GM19351 (cell line): ENCODE data around the gene CACNG7.
A peak's percentile ranks its signal among the peaks of the same experiment; 100 is the strongest.

ENCODE experiments used
- ATAC-seq: cut with Tn5 transposase; IDR thresholded peaks from one replicate; pipeline ENCODE4 v1.9.1; 2021; ENCODE audit warnings: mild to moderate bottlenecking, moderate library complexity; ENCODE audit not compliant: unreplicated experiment

The CACNG7 gene

DNA sequence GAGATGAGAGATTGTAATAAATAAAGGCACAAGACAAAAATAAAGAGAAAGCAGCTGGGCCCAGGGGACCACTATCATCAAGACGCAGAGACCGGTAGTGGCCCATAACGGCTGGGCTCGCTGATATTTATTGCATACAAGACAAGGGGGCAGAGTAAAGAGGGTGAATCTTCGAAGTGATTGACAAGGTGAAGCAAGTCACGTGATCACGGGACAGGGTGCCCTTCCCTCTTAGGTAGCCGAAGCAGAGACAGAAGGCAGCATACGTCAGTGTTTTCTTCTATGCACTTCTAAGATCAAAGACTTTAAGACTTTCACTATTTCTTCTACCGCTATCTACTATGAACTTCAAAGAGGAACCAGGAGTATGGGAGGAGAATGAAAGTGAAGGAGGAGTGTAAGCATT, 31.7 kb upstream of the CACNG7 start:
- ATAC-seq: no peak

DNA sequence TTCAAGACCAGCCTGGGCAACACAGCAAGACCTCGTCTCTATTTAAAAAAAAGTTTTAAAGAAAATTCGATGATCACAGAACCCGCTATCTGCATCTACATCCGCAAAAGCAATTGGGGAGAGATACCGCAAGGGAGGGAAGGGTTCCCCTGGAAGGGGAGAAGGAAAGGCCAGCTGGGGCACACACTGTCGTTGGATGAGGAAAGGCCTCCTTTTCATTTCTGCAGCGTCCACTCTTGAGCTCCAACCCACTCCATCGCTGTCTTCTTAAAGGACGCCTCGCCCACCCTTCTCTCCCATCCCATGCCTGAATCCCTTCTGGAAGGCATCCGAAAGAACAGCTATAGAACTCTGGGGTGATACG, 30.3 kb upstream of the CACNG7 start:
- no peak for ATAC-seq

DNA sequence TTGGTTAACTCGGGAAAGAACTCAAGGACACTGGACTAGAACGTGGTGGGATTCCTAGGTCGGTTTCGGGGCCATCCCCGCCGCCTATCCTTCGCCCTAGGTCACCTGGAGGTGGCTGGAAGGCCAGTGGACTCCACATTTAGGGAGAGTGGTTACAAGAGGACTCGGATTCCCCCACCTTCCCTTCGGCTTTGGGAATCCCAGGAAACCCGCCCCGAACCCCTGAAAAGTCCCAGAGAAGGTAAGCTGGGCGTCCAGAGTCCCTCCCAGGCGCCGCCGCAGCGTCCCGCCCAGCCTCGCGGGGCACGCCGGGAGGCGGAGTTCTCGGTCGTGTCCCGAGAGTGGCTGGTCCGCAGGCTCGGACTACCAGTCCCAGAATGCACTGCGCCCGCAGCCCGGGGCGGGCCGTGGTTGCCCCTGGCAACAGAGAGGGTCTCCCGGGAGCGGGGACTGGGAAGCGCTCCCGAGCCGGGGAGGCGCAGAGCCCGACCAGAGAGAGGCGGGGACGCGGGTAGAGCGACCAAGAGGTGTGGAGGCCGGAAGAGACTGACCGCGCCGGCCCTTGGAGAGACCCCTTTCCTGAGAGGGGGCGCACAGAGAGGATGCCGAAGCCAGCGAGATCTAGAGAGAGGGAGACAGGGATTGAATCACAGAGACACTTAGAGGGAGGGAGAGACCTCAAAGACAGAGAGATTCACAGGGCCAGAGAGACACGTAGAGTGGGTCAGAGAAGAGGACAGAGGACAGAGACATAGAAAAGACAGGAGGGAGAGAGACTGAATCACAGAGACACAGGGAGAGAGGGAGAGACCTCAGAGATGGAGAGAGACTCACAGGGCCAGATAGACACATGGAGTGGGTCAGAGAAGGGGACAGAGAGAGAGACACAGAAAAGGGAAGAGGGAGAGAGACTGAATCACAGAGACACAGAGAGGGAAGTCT, 29.7 kb upstream of the CACNG7 start:
- peak; percentile 94 for ATAC-seq

DNA sequence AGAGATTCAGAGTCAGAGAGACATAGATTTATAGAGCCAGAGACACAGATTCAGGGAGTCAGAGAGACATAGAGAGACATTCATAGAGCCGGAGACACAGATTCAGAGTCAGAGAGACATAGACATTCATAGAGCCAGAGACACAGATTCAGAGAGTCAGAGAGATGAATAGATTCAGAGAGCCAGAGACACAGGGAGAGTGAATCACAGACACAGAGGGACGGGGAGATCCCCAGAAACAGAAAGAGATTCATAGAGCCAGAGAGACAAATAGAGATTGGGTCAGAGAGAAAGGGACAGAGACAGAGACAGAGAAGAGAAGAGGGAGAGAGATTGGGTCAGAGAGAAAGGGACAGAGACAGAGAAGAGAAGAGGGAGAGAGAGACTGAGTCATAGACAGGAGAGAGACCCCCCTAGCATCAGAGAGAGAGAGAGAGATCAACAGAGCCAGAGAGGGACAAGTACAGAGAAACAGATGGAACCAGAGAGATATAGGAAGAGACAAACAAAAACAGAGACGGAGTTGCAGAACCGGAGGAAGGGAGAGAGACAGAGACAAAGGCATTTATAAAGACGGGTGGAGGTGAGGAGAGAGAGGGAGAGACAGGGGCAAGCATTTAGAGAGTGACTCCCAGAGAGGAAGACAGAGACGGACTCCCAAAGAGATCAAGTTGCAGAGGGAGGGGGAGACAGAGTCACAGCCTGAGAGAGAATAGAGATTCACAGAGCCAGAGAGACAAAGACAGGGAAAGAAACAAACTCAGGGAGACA, 28.2 kb upstream of the CACNG7 start:
- no peak for ATAC-seq

DNA sequence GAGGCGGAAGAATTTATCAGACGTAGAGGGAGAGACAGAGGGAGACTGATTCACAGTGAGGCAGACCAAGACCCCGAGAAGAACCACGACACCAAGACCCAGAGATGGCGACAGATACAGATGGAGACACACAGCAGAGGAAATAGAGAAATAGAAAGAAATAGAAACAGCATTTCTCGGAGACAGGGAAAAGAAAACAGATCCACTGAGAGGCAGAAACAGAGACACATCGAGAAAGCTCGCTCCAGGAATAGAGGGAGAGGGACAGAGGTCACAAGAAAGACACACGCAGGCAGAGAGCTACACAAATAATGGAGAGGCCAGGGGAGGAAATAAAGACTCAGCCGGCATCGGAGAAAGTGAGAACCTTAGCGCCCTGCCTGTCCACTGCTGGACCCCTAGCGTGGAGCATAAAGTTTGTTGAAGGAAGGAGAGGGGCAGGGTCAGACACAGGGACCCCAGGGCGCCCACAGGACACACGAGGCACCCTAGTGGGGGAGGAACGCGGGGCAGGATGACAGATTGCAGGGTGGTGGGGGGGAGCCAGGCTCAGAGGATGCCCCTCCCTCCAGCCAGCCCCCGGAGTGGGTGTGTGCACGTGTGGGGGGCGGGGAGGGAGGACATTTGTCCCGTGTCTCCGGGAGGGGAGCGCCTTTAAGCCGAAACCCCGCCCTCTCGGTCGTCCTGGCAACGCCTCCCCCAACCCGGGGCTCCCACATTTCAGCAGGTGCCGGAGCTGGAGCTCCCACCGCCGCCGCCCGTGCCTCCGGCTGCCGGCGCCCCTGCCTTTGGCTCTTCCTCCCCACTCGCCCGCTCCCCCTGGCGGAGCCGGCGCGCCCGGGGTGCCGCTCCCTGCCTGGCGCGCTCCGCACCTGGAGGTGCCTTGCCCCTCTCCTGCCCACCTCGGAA, 27.3 kb upstream of the CACNG7 start, which contains the start of gene PRKCG:
Gene PRKCG (plus strand): TSS at position 716 of the 909 bp plus-strand sequence. CDS start 298 bp downstream, outside the sequence.
- ATAC-seq: no peak

DNA sequence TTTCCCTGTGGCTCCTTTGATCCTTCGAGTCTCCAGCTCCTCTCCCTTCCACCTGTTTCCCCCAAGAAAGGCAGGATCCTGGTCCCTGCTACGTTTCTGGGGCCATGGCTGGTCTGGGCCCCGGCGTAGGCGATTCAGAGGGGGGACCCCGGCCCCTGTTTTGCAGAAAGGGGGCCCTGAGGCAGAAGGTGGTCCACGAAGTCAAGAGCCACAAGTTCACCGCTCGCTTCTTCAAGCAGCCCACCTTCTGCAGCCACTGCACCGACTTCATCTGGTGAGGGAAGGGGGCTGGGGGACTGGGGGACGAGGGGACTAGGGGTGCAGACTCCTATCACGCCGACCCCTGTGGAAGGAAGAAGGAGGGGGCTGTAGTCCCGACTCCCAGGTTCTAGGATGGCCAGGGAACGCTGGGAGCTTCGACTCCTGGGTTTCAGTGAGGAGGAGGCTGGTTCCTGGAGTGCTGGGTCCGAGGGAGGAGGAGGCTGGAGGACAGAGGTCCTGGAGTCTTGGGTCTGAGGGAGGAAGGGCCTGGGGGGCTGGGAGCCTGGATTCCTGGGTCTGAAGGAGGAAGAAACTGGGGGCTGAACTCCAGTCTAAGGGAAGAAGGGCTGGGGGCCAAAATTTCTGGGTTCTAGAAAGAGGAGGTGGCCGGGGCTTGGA, 26.6 kb upstream of the CACNG7 start:
- no peak for ATAC-seq

DNA sequence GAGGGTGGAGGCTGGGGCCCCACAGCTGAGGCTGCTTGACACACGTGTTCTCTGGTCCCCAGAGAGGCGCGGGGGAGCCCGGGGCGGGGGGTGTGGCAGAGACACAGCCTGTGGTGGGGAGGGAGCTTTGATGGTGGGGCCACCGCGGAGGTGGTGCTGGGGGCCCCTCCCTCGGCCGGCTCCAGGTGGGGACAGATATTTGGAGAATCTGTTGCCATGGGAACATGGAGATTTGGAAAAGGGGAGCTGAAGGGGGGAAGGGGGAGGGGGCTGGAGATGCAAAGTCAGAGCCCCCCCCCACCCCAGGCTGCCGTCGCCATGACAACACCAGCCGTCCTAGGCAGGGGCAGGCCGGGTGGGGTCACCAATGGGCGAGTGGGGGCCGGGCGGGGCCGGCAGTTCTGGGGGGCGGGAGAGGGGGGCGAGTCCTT, 25.8 kb upstream of the CACNG7 start:
- no peak for ATAC-seq

DNA sequence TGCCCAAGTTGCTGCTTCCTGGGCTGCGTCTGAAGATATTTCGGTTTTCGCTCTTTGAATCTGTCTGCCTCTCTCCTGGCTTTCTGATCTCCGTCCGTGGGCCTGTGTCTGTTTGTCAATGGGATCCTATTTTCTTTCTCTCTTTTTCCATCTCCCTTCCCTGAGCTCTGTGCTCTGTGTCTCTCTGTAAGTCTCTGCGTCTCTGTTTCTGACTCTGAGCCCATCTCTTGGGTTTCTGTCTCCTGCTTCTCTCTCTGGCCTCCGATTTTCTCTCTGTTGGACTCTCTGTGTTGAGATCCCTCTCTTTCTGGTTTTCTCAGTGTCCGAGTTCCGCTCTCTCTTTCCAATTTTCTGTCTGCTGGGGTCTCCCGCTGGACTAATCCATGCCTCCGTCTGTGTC, 25.3 kb upstream of the CACNG7 start:
- ATAC-seq: no peak

DNA sequence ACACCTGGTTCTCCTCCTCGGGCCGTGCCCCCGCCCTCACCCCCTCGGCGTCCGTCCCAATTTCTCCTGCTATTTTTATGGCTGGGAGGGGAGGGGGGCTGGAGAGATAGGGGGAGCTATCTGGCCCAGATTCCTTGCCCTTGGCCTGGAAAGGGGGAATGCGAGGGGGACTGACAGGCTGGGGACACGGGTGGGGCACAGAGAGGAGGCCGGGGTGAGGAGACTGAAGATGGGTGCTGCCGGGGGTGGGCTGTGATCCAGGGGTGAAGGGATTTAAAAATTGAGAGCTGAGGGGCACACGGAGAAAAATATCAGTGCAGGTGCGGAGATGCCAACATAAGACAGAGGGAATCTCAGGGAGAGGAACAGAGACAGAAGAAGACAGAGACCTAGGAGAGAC, 24.8 kb upstream of the CACNG7 start:
- no peak for ATAC-seq

DNA sequence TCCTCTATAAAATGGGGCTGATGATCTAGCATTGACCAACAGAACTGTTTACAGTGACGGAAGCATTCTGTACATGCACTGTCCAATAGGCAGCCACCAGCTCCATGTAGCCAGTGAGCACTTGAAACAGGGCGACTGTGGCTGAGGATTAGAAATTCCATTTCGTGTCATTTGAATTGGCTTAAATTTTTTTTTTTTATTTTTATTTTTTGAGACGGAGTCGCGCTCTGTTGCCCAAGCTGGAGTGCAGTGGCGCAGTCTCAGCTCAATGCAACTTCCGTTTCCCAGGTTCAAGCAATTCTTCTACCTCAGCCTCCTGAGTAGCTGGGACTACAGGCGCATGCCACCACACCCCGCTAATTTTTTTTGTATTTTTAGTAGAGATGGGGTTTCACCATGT, 24.0 kb upstream of the CACNG7 start:
- no peak for ATAC-seq

DNA sequence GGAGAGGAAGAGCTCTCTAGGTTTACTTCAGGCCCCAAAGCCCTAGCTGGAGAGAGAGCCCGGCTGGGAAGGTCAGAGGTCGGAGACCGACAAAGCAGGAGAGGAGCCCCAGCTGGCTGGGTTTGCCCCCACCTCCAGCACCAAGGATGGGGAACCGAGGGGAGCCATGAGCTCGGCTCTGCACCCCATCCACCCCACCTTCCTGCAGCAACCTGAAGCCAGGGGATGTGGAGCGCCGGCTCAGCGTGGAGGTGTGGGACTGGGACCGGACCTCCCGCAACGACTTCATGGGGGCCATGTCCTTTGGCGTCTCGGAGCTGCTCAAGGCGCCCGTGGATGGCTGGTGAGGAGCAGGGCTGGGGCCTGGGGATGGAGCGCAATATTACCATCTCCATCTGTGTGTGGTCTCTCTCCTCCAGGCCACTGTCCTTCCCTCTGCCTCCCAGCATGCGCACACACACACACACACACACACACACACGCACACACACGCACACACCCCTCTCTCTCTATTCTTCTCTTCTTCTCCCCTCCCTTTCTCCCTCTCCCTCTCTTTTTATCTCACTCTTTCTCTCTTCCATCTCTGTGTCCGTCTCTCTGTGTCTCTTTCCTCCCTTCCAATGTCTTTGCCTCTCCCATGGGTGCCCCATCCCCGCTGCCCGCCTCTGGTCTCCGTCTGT, 16.6 kb upstream of the CACNG7 start:
- ATAC-seq: no peak

DNA sequence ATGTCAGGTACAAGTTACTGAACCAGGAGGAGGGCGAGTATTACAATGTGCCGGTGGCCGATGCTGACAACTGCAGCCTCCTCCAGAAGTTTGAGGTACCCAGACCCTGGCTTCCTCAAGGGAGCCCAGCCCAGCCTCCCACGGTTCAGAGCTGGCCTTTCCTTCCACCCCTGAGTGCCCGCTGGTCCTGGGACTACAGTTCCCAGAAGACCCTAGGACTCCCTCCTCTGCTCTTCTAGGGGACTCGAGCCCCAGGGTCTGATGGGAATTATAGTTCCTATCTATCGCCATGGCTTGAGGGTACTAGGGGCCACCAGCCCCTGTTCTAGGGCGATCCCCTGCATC, 16.1 kb upstream of the CACNG7 start:
- no peak for ATAC-seq

DNA sequence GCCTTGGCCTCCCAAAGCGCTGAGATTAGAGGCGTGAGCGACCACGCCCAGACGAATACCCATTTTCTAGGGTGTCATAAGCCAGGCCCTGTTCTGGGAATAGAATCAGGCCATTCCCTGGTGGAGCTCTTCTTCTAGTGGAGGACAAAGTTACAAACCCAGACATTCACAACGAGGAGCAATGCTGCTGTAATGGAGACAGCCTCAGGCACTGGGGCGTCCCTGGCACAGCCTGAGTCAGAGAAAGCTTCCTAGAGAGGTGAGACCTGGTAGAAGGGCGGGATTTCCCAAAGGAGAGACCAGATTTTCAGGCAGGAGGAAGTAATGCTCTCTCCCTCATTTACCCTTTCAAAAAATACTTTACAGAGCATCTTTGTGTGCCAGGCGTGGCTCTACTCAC, 14.4 kb upstream of the CACNG7 start:
- ATAC-seq: no peak

DNA sequence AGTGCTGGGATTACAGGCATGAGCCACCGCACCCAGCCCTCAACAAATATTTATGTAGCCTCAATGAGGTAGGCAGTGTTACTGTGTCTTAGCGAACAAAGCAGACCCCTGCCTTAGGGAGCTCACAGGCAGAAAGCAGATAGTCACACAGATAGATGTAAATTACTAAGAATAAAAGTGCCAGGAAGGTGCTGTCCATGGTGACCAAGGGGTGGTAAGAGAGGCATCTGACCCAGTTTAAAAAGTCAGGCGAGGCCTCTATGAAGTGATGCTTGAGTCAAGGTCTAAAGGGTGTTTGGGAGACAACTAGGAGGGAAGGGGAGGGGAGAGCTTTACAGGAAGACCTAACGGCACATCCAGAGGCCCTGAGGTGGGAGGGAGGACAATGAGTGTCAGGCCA, 12.4 kb upstream of the CACNG7 start:
- ATAC-seq: no peak

DNA sequence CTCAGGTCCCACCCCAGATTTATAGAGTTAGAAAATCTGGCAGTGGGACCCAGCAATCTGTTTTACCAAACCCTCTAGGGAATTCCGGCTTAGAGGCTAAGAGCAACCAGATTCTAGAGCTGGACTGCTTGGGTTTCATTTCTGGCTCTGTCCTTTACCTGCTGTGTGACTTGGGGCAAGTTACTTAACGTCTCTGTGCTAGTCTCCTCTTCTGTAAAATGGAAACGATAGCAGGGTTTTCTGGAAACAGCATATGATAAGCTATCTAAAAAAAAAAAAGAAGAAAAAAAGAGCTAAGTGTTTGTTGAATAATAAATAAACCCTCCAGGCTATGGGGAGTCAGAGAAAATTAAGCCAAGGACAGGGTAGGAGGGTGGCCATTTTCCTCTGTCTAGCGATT, 11.6 kb upstream of the CACNG7 start:
- no peak for ATAC-seq

DNA sequence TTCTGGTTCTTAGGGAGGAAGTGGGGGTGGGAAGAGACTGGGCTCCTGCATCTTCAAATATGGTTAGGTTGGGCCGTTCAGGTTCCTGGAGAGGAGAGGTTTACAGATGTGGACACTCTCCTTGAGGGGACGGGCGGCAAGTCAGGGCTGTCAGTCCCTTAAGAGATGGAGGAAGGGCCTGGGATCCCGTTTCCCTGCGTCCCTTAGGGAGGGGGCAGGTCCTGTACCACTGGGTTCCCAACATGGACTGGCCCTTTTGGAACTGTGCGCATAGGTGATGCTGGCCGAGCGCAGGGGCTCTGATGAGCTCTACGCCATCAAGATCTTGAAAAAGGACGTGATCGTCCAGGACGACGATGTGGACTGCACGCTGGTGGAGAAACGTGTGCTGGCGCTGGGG, 10.9 kb upstream of the CACNG7 start:
- no peak for ATAC-seq

DNA sequence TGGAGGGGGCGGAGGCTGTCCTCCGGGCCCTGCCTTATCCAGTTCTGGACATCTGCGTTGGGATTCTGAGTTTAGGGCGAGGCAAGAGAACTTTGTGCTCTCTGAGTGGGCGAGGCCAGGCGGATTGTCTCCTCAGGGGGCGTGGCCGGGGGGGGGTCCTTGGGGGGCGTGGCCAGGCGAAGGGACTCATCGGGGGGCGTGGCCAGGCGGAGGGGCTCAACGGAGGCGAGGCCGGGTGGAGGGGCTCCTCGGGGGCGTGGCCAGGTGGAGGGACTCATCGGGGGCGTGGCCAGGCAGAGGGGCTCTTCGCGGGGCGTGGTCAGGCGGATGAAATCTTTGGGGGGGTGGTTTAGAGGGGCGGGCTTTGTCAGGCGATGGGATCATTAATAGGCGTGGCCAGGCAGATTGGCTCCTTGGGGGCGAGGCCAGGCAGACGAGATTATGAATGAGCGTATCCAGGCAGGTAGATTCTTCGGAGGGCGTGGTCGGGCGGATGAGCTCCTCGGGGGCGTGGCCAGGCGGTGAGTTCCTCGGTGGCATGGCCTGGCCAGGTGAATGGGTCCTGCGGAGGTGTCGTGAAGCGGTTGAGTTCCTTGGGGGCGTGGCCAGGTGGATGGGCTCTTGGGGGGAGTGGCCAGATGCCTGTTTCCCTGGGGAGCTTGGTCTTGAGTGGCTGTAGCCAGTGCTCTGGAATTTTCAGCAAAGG, 10.3 kb upstream of the CACNG7 start:
- no peak for ATAC-seq

DNA sequence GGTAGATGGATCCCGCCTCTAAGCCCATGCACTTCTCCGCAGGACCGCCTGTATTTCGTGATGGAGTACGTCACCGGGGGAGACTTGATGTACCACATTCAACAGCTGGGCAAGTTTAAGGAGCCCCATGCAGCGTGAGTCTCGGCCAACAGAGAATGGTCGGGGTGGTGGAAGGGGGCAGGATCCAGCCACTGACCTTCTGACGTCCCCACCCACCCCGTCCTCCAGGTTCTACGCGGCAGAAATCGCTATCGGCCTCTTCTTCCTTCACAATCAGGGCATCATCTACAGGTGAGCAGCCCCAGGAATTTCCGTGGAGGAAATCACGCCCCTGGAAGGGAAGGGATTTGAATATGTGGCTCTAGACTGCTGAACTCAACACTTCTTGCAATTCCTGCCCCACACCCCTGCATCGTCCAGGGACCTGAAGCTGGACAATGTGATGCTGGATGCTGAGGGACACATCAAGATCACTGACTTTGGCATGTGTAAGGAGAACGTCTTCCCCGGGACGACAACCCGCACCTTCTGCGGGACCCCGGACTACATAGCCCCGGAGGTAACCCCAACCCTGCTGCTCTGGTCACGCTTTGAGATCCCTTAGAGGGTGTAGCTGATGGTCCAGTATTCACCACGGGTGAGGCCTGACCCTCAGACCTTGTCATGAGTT, 8.8 kb upstream of the CACNG7 start:
- no peak for ATAC-seq
